ENCODE measurements around the gene OR2T4.

Gene OR2T4

GRCh38 chr1:248361121-248361715, at the start of gene OR2T4:
OR2T4 (plus strand) TSS chr1:248361665; CDS start chr1:248361665, 0 bp downstream.
- no peak for TF ChIP-seq CTCF (IDR thresholded peaks at IDR 0.05; ENCODE audit: low read depth, low read length)
- no peak within 1 kb of the TSS for H3K4me3 ChIP-seq (ENCODE audit: low read depth, low read length)

GRCh38 chr1:248316796-248317195, 44.7 kb upstream of the OR2T4 start:
- no peak overlapping the region for H3K4me3 ChIP-seq (ENCODE audit: low read depth, low read length)
- no peak for TF ChIP-seq CTCF (IDR thresholded peaks at IDR 0.05; ENCODE audit: low read depth, low read length)

GRCh38 chr1:248324468-248324867, 37.0 kb upstream of the OR2T4 start, which contains the start of gene OR2M7:
OR2M7 (minus strand) TSS chr1:248324568; CDS start chr1:248324568, 0 bp downstream.
- no peak within 1 kb of the TSS for H3K4me3 ChIP-seq (ENCODE audit: low read depth, low read length)
- no peak for TF ChIP-seq CTCF (IDR thresholded peaks at IDR 0.05; ENCODE audit: low read depth, low read length)

DNA sequence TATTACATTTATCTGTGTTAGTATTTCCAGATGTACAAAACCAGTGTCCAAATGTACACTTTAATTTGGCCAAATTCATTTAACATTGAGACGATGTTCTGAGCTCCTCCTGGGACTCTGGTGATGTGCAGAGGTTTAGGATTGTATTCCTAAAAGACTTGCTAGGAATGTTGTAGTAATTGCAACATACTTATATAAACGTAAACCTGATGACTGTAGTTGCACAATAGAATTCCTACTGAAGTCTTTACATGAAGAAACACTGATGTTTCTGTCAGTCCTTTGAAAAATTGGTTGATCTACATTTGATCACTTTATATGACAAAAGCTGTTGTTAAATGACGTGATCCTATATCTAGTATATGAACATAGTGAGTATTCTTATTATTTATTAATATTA, 18.0 kb upstream of the OR2T4 start:
- H3K4me3 ChIP-seq (ENCODE audit: low read depth, low read length), result no peak overlapping the region
- TF ChIP-seq CTCF (IDR thresholded peaks at IDR 0.05; ENCODE audit: low read depth, low read length), result no peak

DNA sequence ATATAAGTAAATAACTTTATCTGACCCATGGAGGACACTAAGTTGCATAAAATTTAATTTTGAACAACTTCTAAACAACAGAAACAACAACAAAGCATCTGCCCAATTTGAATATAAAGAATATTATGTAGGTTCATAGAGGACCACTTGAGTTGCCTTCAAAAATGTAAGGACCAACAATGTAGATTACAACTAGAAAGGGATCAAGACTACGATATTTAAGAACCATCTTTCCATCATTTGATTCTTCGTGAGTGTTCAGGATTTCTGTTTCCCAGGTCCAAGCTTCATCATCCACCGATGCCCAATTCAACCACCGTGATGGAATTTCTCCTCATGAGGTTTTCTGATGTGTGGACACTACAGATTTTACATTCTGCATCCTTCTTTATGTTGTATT, 13.0 kb upstream of the OR2T4 start, which contains the start of gene OR14C36:
Gene OR14C36, plus strand, starts transcription at position 301 of the 400 bp plus-strand sequence. Its CDS starts 0 bp downstream, at position 301.
- TF ChIP-seq CTCF (IDR thresholded peaks at IDR 0.05; ENCODE audit: low read depth, low read length), result no peak
- no peak within 1 kb of the TSS for H3K4me3 ChIP-seq (ENCODE audit: low read depth, low read length)

GRCh38 chr1:248359415-248359814, 2.0 kb upstream of the OR2T4 start:
- no peak for TF ChIP-seq CTCF (IDR thresholded peaks at IDR 0.05; ENCODE audit: low read depth, low read length)
- H3K4me3 ChIP-seq (ENCODE audit: low read depth, low read length), result no peak overlapping the region

GRCh38 chr1:248366609-248367008, 5.1 kb downstream of the OR2T4 start:
- H3K4me3 ChIP-seq (ENCODE audit: low read depth, low read length), result no peak overlapping the region
- no peak for TF ChIP-seq CTCF (IDR thresholded peaks at IDR 0.05; ENCODE audit: low read depth, low read length)
